Measurements from ENCODE around the gene VSTM1. TPM values are rescaled to one million over a fixed set of nuclear protein-coding genes. Genes with fewer than 3 reads are reported as not detected.
A peak's percentile ranks its signal among the peaks of the same experiment; 100 is the strongest.

VSTM1 gene
- total RNA-seq, 8 experiments from 2014 or later = 1.7 TPM; not detected in 7

DNA sequence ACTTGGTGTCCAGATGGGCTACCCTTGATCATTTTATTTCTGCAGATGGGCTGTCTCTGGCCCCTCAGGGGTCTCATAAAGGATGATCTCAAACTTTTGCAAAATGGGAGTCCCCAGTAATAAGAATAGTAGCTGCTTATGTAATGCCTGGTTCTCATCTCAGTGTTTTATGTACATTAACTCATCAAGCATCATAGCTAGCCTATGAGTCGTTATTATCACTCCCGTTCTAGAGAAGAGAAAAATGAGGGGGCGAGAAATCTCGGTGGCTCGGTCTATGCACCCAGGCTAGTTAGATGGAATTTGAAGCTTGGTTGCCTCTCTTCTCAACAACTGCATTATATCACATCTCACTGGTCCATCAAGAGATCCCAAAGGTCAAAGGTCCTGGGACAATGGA lies 68.9 kb downstream of the VSTM1 start:
- peaks cover 5 to 14% of the 10 kb centered on the region in 2 donors for H3K4me1 ChIP-seq (replicated peaks in 1 of 2)
- in situ Hi-C loops (cut with MboI; ENCODE audit: low pct_unique_long_range_greater_than_20kb in 2 of 9, low sequenced_read_pairs in 9 of 9, unreplicated experiment in 9 of 9) = no loop called here
- H3K4me3 ChIP-seq = no peak overlapping the region
- ATAC-seq (replicated peaks in 6 of 8) = no peak
- 0 to 100% (median 42%) methylated on average over 1 to 5 of the region's 5 CpGs; no CpG with 5 or more reads in 3 of the 10 experiments for WGBS, 10 experiments
- H3K27ac ChIP-seq = no peak overlapping the region

DNA sequence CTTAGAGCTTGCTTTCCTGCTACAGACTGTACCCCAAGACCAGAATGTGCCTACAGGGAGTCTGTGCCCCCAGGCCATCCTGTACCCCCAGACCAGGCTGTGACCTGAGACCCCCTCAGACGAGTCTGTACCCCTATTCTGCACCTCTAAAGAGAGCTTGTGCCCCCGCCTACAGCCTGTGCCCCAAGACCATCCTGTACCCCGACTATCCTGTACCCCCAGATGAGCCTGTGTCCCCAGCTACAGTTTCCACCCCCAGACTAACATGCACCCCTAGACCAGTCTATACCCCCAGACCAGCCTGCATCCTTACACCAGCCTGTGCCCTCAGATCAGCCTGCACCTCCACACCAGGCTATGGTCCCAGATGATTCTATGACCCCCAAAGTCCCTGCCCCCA lies 70.2 kb downstream of the VSTM1 start:
- Histone ChIP-seq H3K27ac (no peak overlapping the region), H3K4me3 (no peak overlapping the region), H3K4me1 (replicated peaks in 1 of 2) (peaks cover 9 to 20% of the 10 kb centered on the region in 2 donors)
- no peak for ATAC-seq (replicated peaks in 6 of 8)
- WGBS, 10 experiments = 100% methylated on average over 1 of the region's 3 CpGs; no CpG with 5 or more reads in 9 of the 10 experiments
- in situ Hi-C loops (cut with MboI; ENCODE audit: low pct_unique_long_range_greater_than_20kb in 2 of 9, low sequenced_read_pairs in 9 of 9, unreplicated experiment in 9 of 9) = no loop called here

DNA sequence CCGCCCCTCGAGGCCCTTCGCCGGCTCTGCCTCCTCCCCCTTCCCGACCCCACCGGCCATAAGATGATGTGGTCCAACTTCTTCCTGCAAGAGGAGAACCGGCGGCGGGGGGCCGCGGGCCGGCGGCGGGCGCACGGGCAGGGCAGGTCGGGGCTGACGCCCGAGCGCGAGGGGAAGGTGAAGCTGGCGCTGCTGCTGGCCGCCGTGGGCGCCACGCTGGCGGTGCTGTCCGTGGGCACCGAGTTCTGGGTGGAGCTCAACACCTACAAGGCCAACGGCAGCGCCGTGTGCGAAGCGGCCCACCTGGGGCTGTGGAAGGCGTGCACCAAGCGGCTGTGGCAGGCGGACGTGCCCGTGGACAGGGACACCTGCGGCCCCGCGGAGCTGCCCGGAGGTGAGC lies 70.9 kb downstream of the VSTM1 start:
- no CpG with 5 or more reads among the region's 43 CpGs for WGBS, 10 experiments
- no peak for ATAC-seq (replicated peaks in 6 of 8)
- in situ Hi-C loops (cut with MboI; ENCODE audit: low pct_unique_long_range_greater_than_20kb in 2 of 9, low sequenced_read_pairs in 9 of 9, unreplicated experiment in 9 of 9) = no loop called here

DNA sequence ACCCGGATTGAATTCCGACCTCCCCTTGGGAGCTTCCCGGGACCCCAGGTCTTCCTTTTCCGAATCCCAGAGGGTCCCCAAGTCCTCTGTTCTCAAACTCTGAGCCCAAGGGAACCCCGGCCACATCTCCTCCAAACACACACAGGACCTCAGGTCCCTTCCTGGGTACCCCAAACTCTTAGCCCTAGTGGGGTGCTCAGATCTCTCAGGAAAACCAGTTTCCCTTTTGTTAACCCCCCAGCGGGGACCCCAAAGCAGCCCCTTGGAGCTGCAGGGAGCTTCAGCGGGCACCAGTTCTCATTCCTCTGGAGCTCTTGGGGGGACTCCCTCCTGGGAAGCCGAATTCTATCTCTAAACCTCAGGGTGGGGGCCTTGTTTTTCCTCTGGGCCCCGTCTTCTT lies 71.5 kb downstream of the VSTM1 start:
- peak overlapping the region in 1 of 2 donors; percentile 58 for H3K27ac ChIP-seq
- in situ Hi-C loops (cut with MboI; ENCODE audit: low pct_unique_long_range_greater_than_20kb in 2 of 9, low sequenced_read_pairs in 9 of 9, unreplicated experiment in 9 of 9) = no loop called here
- 75 to 100% (median 90%) methylated on average over 2 to 5 of the region's 9 CpGs; no CpG with 5 or more reads in 5 of the 10 experiments for WGBS, 10 experiments
- no peak overlapping the region for H3K4me3 ChIP-seq
- H3K4me1 ChIP-seq (replicated peaks in 1 of 2) = peaks cover 9 to 20% of the 10 kb centered on the region in 2 donors
- ATAC-seq (replicated peaks in 6 of 8) = no peak

More for the DNA sequence above, 70.9 kb downstream of the VSTM1 start:
- Histone ChIP-seq H3K4me1 (replicated peaks in 1 of 2) (peaks cover 9 to 20% of the 10 kb centered on the region in 2 donors), H3K27ac (no peak overlapping the region), H3K4me3 (no peak overlapping the region)

DNA sequence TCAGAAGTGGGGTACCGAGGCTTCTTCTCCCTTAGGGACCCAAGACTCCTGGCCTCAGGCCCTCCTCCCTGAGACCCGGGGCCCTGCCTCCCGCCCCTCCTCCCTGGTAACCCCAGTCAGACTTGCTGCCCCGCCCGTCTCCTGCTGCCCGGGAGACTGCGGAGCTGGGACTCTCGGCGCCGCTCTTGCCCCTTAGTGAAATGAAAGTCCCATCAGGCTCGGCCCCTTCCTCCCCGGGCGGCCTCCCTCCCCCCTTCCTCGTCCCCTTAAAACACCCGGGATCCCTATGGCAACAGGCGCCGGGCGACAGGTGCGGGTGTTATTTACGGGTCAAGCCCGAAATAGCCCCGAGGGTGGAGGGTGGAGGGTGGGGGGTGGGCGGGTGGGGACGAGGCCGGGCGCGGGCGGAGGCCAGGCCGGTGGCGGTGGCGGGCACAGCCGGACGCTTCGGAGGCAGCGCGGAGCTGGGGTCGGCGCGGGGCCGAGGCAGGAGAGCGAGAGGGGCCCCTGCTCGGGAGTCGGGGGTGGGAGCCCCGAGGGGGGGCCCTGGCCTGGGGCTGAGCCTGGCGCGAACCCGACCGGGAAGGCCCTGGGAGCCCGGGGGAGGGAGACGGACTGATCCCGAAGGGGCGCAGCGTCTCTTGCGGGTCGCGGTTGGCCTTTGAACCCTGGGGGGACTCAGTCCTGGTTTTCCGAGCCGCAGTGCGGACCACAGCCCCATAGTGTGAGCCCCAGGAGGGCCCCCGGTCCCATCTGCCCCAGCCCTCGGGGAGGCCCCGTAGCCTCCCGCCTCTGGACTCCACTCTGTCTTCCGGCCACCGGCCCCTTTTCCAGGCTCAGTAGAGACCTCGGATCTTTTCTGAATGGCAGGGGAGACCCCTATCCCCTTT lies 72.2 kb downstream of the VSTM1 start, which contains the start of gene CACNG6:
CACNG6 (plus strand) TSS at position 414 of the 890 bp plus-strand sequence. CDS start 1,241 bp downstream, outside the sequence.
- Histone ChIP-seq H3K27ac (peak within 1 kb of the TSS in 1 of 2 donors; percentile 69), H3K4me3 (peak within 1 kb of the TSS; percentile 18 to 33 (median 22)), H3K4me1 (replicated peaks in 1 of 2) (peaks cover 9 to 20% of the 10 kb centered on the region in 2 donors)
- in situ Hi-C loops (cut with MboI; ENCODE audit: low pct_unique_long_range_greater_than_20kb in 2 of 9, low sequenced_read_pairs in 9 of 9, unreplicated experiment in 9 of 9) = no loop called here
- no CpG with 5 or more reads among the region's 66 CpGs for WGBS, 10 experiments
- ATAC-seq (replicated peaks in 6 of 8) = peak in 7 of 8 experiments; percentile 43 to 89 (median 83)

Other genes starting within 250 kb of the VSTM1 start
- 1 to 10 TPM in 1 of 8 experiments, under 1 TPM in 3, not detected in 4; 0.14 to 1.5 (median 0.52) TPM for gene NLRP12, start 239.6 kb downstream of the VSTM1 start, total RNA-seq
- 10 to 100 TPM in 5 of 8 experiments, 1 to 10 TPM in 3; 2.1 to 26.7 (median 11.6) TPM for gene MYADM, start 196.0 kb downstream of the VSTM1 start, total RNA-seq
- 1 to 10 TPM in 4 of 8 experiments, under 1 TPM in 4; 0.10 to 2.4 (median 0.91) TPM for gene PRKCG, start 181.7 kb downstream of the VSTM1 start, total RNA-seq
- 10 to 100 TPM in 4 of 8 experiments, 1 to 10 TPM in 1, under 1 TPM in 3; 0.27 to 26.3 (median 12.1) TPM for gene CACNG7, start 154.6 kb downstream of the VSTM1 start, total RNA-seq
- 1 to 10 TPM in 7 of 8 experiments, under 1 TPM in 1; 0.15 to 6.1 (median 1.6) TPM for gene CACNG8, start 101.0 kb downstream of the VSTM1 start, total RNA-seq
- gene CACNG6, start 72.3 kb downstream of the VSTM1 start, total RNA-seq = 1 to 10 TPM in 4 of 8 experiments, under 1 TPM in 3, not detected in 1; 0.15 to 2.2 (median 1.0) TPM
- gene TARM1, start 17.5 kb upstream of the VSTM1 start, total RNA-seq = not detected
- gene OSCAR, start 36.9 kb upstream of the VSTM1 start, total RNA-seq = under 1 TPM; 0.11 to 0.95 (median 0.22) TPM
- gene NDUFA3, start 39.0 kb upstream of the VSTM1 start, total RNA-seq = 100 to 1,000 TPM; 188 to 271 (median 210) TPM
- 10 to 100 TPM; 14.9 to 34.7 (median 20.8) TPM for gene TFPT, start 51.8 kb upstream of the VSTM1 start, total RNA-seq
- 10 to 100 TPM; 29.5 to 78.7 (median 59.3) TPM for gene PRPF31, start 51.9 kb upstream of the VSTM1 start, total RNA-seq
- 10 to 100 TPM in 4 of 8 experiments, 1 to 10 TPM in 4; 8.4 to 47.1 (median 13.0) TPM for gene CNOT3, start 73.9 kb upstream of the VSTM1 start, total RNA-seq
- gene LENG1, start 95.8 kb upstream of the VSTM1 start, total RNA-seq = 10 to 100 TPM in 6 of 8 experiments, 1 to 10 TPM in 2; 8.2 to 12.5 (median 10.9) TPM
- gene TMC4, start 109.3 kb upstream of the VSTM1 start, total RNA-seq = 1 to 10 TPM in 6 of 8 experiments, under 1 TPM in 2; 0.76 to 2.8 (median 1.5) TPM
- 10 to 100 TPM; 20.5 to 59.8 (median 30.3) TPM for gene MBOAT7, start 125.7 kb upstream of the VSTM1 start, total RNA-seq
- 10 to 100 TPM; 29.7 to 69.7 (median 43.1) TPM for gene TSEN34, start 127.4 kb upstream of the VSTM1 start, total RNA-seq
- 1,000 to 10,000 TPM; 1,240 to 1,920 (median 1,801) TPM for gene RPS9, start 137.0 kb upstream of the VSTM1 start, total RNA-seq
- gene LILRB3, start 159.1 kb upstream of the VSTM1 start, total RNA-seq = 1 to 10 TPM in 2 of 8 experiments, under 1 TPM in 6; 0.13 to 1.7 (median 0.43) TPM
- under 1 TPM in 7 of 8 experiments, not detected in 1; 0.05 to 0.56 (median 0.27) TPM for gene LILRA6, start 178.9 kb upstream of the VSTM1 start, total RNA-seq
- under 1 TPM in 6 of 8 experiments, not detected in 2; under 0.01 to 0.81 (median 0.17) TPM for gene LILRB5, start 193.4 kb upstream of the VSTM1 start, total RNA-seq
- gene LILRB2, start 217.2 kb upstream of the VSTM1 start, total RNA-seq = under 1 TPM in 5 of 8 experiments, not detected in 3; 0.04 to 0.57 (median 0.18) TPM
- under 1 TPM in 1 of 8 experiments, not detected in 7; 0.28 TPM for gene LILRA5, start 249.3 kb upstream of the VSTM1 start, total RNA-seq

Data from motor neuron (in vitro differentiated cells).